HFFc6 (cell line): Measurements from ENCODE around the gene NEURL4. TPM values are rescaled to one million over a fixed set of nuclear protein-coding genes. Genes with fewer than 3 reads are reported as not detected.

ENCODE experiments used
- DNase-seq: peaks from one replicate; pipeline ENCODE4 v3.0.0-alpha.2; 2018
- H3K27ac Mint-ChIP-seq: 2 replicates; pipeline ENCODE4 v1.8.0; 2020; ENCODE audit warnings: mild to moderate bottlenecking, mixed read lengths
- H3K27me3 Mint-ChIP-seq: 2 replicates; pipeline ENCODE4 v1.8.0; 2021; ENCODE audit warnings: mild to moderate bottlenecking, moderate library complexity, mixed read lengths; ENCODE audit not compliant: insufficient read depth
- H3K36me3 Mint-ChIP-seq: 2 replicates; pipeline ENCODE4 v1.8.0; 2021; ENCODE audit warnings: low read depth, mixed read lengths
- H3K4me1 Mint-ChIP-seq: 2 replicates; pipeline ENCODE4 v1.8.0; 2020; ENCODE audit warnings: low read depth, mixed read lengths
- H3K4me3 Mint-ChIP-seq: 2 replicates; pipeline ENCODE4 v1.8.0; 2020; ENCODE audit warnings: mild to moderate bottlenecking, moderate library complexity, mixed read lengths
- H3K9me3 Mint-ChIP-seq: 2 replicates; pipeline ENCODE4 v1.8.0; 2020; ENCODE audit warnings: mild to moderate bottlenecking, mixed read lengths
- CTCF ChIP-seq: fragments of 200-600 bp; sonication (generic); IDR thresholded peaks from 2 replicates; pipeline ENCODE4 v1.5.0; 2021; ENCODE audit warnings: antibody characterized with exemption, mild to moderate bottlenecking
- total RNA-seq, 6 experiments: library from RNA; stranded (reverse); fragmentation: NEBNext Ultra II Directional; extraction: Animal tissue kit (Norgen Biotek cat#: 25700); gene quantifications; 2 replicates in 1 of 6; 3 replicates in 5 of 6; pipeline ENCODE4 v1.2.3, GENCODE V29; 2021

Gene NEURL4
- total RNA-seq, 6 experiments from 2014 or later = 18.7 to 24.6 (median 20.4) TPM

GRCh38 chr17:7326186-7326585 is 2.9 kb downstream of the NEURL4 start:
- Mint-ChIP-seq H3K27me3 (peaks cover 1% of the 10 kb centered on the region), H3K27ac (no peak overlapping the region), H3K4me1 (peaks cover 15% of the 10 kb centered on the region), H3K36me3 (peaks cover 6% of the 10 kb centered on the region), H3K9me3 (no peaks in the 10 kb centered on the region), H3K4me3 (no peak overlapping the region)
- no peak for DNase-seq
- no peak for TF ChIP-seq CTCF

GRCh38 chr17:7325031-7325528 is 4.1 kb downstream of the NEURL4 start:
- Mint-ChIP-seq H3K9me3 (no peaks in the 10 kb centered on the region), H3K27ac (no peak overlapping the region), H3K4me3 (no peak overlapping the region), H3K36me3 (peaks cover 9% of the 10 kb centered on the region), H3K4me1 (peaks cover 15% of the 10 kb centered on the region), H3K27me3 (no peaks in the 10 kb centered on the region)
- DNase-seq = no peak
- TF ChIP-seq CTCF = no peak

- H3K36me3 Mint-ChIP-seq = peaks cover 9% of the 10 kb centered on the region
Observed at GRCh38 chr17:7324438-7324779, 4.7 kb downstream of the NEURL4 start.

GRCh38 chr17:7323731-7324437 is 5.3 kb downstream of the NEURL4 start:
- peak; percentile 93 for TF ChIP-seq CTCF
- Mint-ChIP-seq H3K36me3 (peaks cover 9% of the 10 kb centered on the region), H3K9me3 (no peaks in the 10 kb centered on the region), H3K4me1 (peaks cover 13% of the 10 kb centered on the region), H3K27me3 (no peaks in the 10 kb centered on the region), H3K4me3 (no peak overlapping the region), H3K27ac (no peak overlapping the region)
- peak; percentile 21 for DNase-seq

More at GRCh38 chr17:7324438-7324779, 4.7 kb downstream of the NEURL4 start:
- TF ChIP-seq CTCF = peak; percentile 60
- no peak overlapping the region for H3K27ac Mint-ChIP-seq
- no peaks in the 10 kb centered on the region for H3K27me3 Mint-ChIP-seq
- peaks cover 15% of the 10 kb centered on the region for H3K4me1 Mint-ChIP-seq
- H3K9me3 Mint-ChIP-seq = no peaks in the 10 kb centered on the region
- no peak for DNase-seq
- H3K4me3 Mint-ChIP-seq = no peak overlapping the region

GRCh38 chr17:7322520-7323194 is 6.5 kb downstream of the NEURL4 start:
- no peak overlapping the region for H3K4me3 Mint-ChIP-seq
- H3K27me3 Mint-ChIP-seq = no peaks in the 10 kb centered on the region
- no peaks in the 10 kb centered on the region for H3K9me3 Mint-ChIP-seq
- no peak for TF ChIP-seq CTCF
- peaks cover 1% of the 10 kb centered on the region for H3K4me1 Mint-ChIP-seq
- no peak for DNase-seq
- H3K36me3 Mint-ChIP-seq = peaks cover 9% of the 10 kb centered on the region
- no peak overlapping the region for H3K27ac Mint-ChIP-seq
